Type B pancreatic cell (in vitro differentiated cells): ENCODE data around the gene CEACAM19. TPM values are rescaled to one million over a fixed set of nuclear protein-coding genes. Genes with fewer than 3 reads are reported as not detected.

ENCODE experiments used
- DNase-seq: peaks from one replicate; pipeline ENCODE4 v3.0.0; 2021; ENCODE audit warnings: mixed read lengths; ENCODE audit not compliant: unreplicated experiment; ENCODE audit errors: extremely low spot score
- H3K27ac Mint-ChIP-seq: 2 replicates; pipeline ENCODE4 v1.8.0; 2021; ENCODE audit warnings: mild to moderate bottlenecking, mixed read lengths
- H3K27me3 Mint-ChIP-seq: 2 replicates; pipeline ENCODE4 v1.8.0; 2021; ENCODE audit warnings: mixed read lengths
- H3K36me3 Mint-ChIP-seq: 2 replicates; pipeline ENCODE4 v1.8.0; 2021; ENCODE audit warnings: mixed read lengths
- H3K4me1 Mint-ChIP-seq: one replicate; pipeline ENCODE4 v1.8.0; 2021; ENCODE audit warnings: mixed read lengths; ENCODE audit not compliant: unreplicated experiment
- H3K4me3 Mint-ChIP-seq: 2 replicates; pipeline ENCODE4 v1.8.0; 2021; ENCODE audit warnings: mild to moderate bottlenecking, mixed read lengths
- H3K9me3 Mint-ChIP-seq: 2 replicates; pipeline ENCODE4 v1.8.0; 2021; ENCODE audit warnings: mixed read lengths
- total RNA-seq: library from RNA; stranded (reverse); gene quantifications from 2 replicates; pipeline ENCODE4 v1.2.1, GENCODE V29; 2021; ENCODE audit warnings: low replicate concordance
- TF ChIP-seq, protein P1 (sequence below): fragments of 200-600 bp; sonication (generic); conservative IDR thresholded peaks from 2 replicates; pipeline ENCODE4 v1.5.0; 2021; ENCODE audit warnings: antibody characterized with exemption, mild to moderate bottlenecking

Gene CEACAM19
- total RNA-seq, 1 donor from 2014 or later = 6.3 TPM

DNA sequence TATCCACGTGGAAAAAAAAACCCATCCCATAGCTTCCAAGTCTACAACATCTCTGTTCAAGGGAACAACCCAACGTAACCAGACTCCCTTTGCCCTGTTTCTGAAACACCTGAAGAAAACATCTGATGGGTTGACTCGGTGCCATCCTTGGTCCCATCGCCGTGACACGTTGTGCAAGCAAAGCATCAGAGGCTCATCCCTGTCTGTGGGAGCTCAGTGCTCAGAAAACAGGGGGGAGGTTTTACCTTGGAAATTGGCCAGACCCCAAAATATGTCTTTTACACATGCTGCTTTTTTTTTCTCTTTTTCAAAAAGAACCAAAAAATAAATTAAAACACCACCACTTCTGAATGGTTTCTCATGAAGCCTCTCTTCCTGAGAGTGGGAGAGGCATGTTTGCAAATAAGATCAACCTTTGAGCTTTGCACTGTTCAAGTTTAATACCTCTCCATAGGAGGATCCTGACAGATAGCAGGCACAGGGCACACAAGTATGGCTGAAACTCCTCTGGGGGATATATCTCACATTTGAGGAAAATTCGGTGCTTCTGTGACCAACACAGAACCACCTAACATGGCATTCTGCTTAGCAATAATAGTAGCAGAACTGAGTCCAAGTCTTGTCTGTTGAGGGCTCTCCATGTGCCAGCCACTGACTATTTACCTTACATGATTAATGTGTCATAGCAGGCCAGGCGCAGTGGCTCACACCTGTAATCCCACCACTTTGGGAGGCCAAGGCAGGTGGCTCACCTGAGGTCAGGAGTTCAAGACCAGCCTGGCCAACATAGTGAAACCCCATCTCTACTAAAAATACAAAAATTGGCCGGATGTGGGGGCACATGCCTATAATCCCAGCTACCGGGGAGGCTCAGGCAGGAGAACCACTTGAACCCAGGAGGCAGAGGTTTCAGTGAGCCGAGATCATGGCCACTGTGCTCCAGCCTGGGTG is 34.6 kb upstream of the CEACAM19 start:
- H3K4me3 Mint-ChIP-seq = no peak overlapping the region
- no peak for DNase-seq
- peaks cover 20% of the 10 kb centered on the region for H3K27me3 Mint-ChIP-seq
- H3K9me3 Mint-ChIP-seq = peaks cover 7% of the 10 kb centered on the region
- no peak overlapping the region for H3K27ac Mint-ChIP-seq
- peaks cover 24% of the 10 kb centered on the region for H3K4me1 Mint-ChIP-seq
- H3K36me3 Mint-ChIP-seq = no peaks in the 10 kb centered on the region
- TF ChIP-seq, protein P1, sequence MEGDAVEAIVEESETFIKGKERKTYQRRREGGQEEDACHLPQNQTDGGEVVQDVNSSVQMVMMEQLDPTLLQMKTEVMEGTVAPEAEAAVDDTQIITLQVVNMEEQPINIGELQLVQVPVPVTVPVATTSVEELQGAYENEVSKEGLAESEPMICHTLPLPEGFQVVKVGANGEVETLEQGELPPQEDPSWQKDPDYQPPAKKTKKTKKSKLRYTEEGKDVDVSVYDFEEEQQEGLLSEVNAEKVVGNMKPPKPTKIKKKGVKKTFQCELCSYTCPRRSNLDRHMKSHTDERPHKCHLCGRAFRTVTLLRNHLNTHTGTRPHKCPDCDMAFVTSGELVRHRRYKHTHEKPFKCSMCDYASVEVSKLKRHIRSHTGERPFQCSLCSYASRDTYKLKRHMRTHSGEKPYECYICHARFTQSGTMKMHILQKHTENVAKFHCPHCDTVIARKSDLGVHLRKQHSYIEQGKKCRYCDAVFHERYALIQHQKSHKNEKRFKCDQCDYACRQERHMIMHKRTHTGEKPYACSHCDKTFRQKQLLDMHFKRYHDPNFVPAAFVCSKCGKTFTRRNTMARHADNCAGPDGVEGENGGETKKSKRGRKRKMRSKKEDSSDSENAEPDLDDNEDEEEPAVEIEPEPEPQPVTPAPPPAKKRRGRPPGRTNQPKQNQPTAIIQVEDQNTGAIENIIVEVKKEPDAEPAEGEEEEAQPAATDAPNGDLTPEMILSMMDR = no peak

DNA sequence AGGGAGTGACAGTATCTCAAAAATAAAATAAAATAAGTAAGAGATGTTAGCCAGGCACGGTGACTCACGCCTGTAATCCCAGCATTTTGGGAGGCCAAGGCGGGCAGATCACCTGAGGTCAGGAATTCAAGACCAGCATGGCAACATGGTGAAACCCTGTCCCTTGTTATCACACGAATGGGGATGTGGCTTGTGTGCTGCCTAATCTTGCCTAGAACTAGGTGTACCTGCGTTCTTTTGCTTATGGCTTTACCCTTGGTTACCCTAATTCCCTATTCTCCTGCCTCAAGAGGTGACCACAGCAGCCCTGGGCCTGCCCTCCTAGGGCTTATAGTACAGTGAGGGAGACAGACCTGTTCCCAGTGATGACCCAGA is 33.9 kb upstream of the CEACAM19 start:
- no peak overlapping the region for H3K4me3 Mint-ChIP-seq
- DNase-seq = no peak
- H3K36me3 Mint-ChIP-seq = no peaks in the 10 kb centered on the region
- TF ChIP-seq, protein P1 = no peak
- H3K27ac Mint-ChIP-seq = no peak overlapping the region
- peaks cover 17% of the 10 kb centered on the region for H3K27me3 Mint-ChIP-seq
- H3K4me1 Mint-ChIP-seq = peaks cover 24% of the 10 kb centered on the region
- peaks cover 7% of the 10 kb centered on the region for H3K9me3 Mint-ChIP-seq

DNA sequence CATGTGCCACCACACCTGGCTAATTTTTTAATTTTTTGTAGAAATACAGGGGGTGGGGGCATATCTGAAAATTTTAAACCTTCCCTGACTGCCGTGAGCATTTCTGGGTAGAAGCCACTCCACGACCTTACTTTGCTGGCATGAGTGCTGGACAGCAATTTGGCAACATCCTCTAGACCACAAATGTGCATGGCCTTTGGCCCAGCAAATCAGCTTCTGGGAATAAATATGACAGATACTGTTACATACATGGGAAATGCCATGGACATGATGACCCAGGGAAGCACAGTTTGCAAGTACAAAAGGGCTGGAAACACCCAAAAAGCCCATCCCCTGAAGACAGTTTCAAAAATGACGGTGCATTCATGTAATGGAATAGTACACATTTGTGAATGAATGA is 30.8 kb upstream of the CEACAM19 start:
- Mint-ChIP-seq H3K27me3 (peaks cover 10% of the 10 kb centered on the region), H3K27ac (no peak overlapping the region), H3K9me3 (peaks cover under 1% of the 10 kb centered on the region), H3K36me3 (no peaks in the 10 kb centered on the region), H3K4me1 (peaks cover 6% of the 10 kb centered on the region), H3K4me3 (no peak overlapping the region)
- DNase-seq = no peak
- TF ChIP-seq, protein P1 = no peak

- peaks cover 3% of the 10 kb centered on the region for H3K36me3 Mint-ChIP-seq
- H3K27ac Mint-ChIP-seq = no peak overlapping the region
- H3K27me3 Mint-ChIP-seq = peaks cover 10% of the 10 kb centered on the region
- H3K4me1 Mint-ChIP-seq = peaks cover 9% of the 10 kb centered on the region
- TF ChIP-seq, protein P1 = no peak
- H3K4me3 Mint-ChIP-seq = peak overlapping the region; percentile 35
- no peaks in the 10 kb centered on the region for H3K9me3 Mint-ChIP-seq
- DNase-seq = no peak
These were observed 29.6 kb upstream of the CEACAM19 start for GRCh38 chr19:44641501-44642265.

DNA sequence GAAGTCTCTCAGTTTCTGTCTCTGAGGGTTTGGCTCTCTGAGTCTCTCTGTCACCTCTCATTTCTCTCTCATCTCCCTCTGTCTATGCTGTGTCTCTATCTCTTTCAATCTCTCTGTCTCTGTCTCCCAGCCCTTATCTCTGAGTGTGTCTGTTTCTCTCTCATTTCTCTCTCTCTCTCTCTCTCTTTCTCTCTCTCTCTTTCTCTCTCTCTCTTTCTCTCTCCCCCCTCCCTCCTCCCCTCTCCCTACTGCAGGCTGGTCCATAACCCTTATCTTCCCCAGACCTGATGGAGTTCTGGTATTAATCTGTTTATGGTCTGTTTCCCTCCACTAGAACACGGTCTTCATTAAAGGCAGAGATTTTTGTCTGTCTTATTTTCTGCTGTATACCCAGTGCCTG is 28.9 kb upstream of the CEACAM19 start:
- Mint-ChIP-seq H3K9me3 (no peaks in the 10 kb centered on the region), H3K27me3 (peaks cover 10% of the 10 kb centered on the region), H3K27ac (no peak overlapping the region), H3K4me3 (peak overlapping the region; percentile 63), H3K4me1 (peaks cover 9% of the 10 kb centered on the region), H3K36me3 (peaks cover 3% of the 10 kb centered on the region)
- TF ChIP-seq, protein P1 = no peak
- DNase-seq = no peak
